GM12878 (cell line): ENCODE measurements around the gene FHL3. TPM values are rescaled to one million over a fixed set of nuclear protein-coding genes. Genes with fewer than 3 reads are reported as not detected.
A peak's percentile ranks its signal among the peaks of the same experiment; 100 is the strongest.

ENCODE experiments used
- ATF7 ChIP-seq: fragments of 450-650 bp; IDR thresholded peaks from 2 replicates; pipeline ENCODE4 v1.6.1; 2016; ENCODE audit warnings: low read depth, mild to moderate bottlenecking
- BCL11A ChIP-seq: IDR thresholded peaks from 2 replicates; pipeline ENCODE4 v1.6.1; 2011; ENCODE audit warnings: low read depth, low read length
- BHLHE40 ChIP-seq, 2 experiments: fragments of 450-650 bp in 1 of 2; IDR thresholded peaks; 2 replicates each; pipeline ENCODE4 v1.6.1; 2011 to 2017; ENCODE audit warnings: low read depth in 2 of 2, borderline replicate concordance in 1 of 2, improper control_type of control experiment in 1 of 2, low read length in 1 of 2, mild to moderate bottlenecking in 1 of 2
- BMI1 ChIP-seq: fragments of 450-650 bp; IDR thresholded peaks from 2 replicates; pipeline ENCODE4 v1.6.1; 2016; ENCODE audit warnings: mild to moderate bottlenecking, moderate library complexity, borderline replicate concordance
- BRCA1 ChIP-seq: IDR thresholded peaks from 2 replicates; pipeline ENCODE4 v1.6.1; 2011; ENCODE audit warnings: low read depth, low read length, improper control_type of control experiment
- CEBPB ChIP-seq, 2 experiments: fragments of 150-350 bp in 1 of 2; IDR thresholded peaks; 2 replicates each; pipeline ENCODE4 v1.6.1; 2012 to 2014; ENCODE audit warnings: low read depth in 2 of 2, low read length in 2 of 2, borderline replicate concordance in 1 of 2, inconsistent platforms in 1 of 2
- EP300 ChIP-seq, 2 experiments: fragments of 150-350 bp in 1 of 2; IDR thresholded peaks; 2 replicates each; pipeline ENCODE4 v1.6.1; 2011 to 2012; ENCODE audit warnings: low read depth in 2 of 2, low read length in 2 of 2, borderline replicate concordance in 1 of 2, improper control_type of control experiment in 1 of 2, inconsistent platforms in 1 of 2; ENCODE audit not compliant: control insufficient read depth in 1 of 2
- FOXK2 ChIP-seq: fragments of 450-650 bp; IDR thresholded peaks from 2 replicates; pipeline ENCODE4 v1.6.1; 2017; ENCODE audit warnings: mild to moderate bottlenecking, moderate library complexity
- HDGF ChIP-seq: fragments of 450-650 bp; IDR thresholded peaks from 2 replicates; pipeline ENCODE4 v1.6.1; 2016; ENCODE audit warnings: antibody characterized with exemption
- IRF4 ChIP-seq: IDR thresholded peaks from 2 replicates; pipeline ENCODE4 v1.6.1; 2011; ENCODE audit warnings: low read depth, low read length
- LARP7 ChIP-seq: fragments of 450-650 bp; IDR thresholded peaks from 2 replicates; pipeline ENCODE4 v1.6.1; 2017; ENCODE audit warnings: mild to moderate bottlenecking
- MEF2B ChIP-seq: fragments of 450-650 bp; IDR thresholded peaks from 2 replicates; pipeline ENCODE4 v1.6.1; 2018; ENCODE audit warnings: mild to moderate bottlenecking, moderate library complexity; ENCODE audit not compliant: partially characterized antibody, poor library complexity, severe bottlenecking
- MTA2 ChIP-seq: fragments of 450-650 bp; IDR thresholded peaks from 2 replicates; pipeline ENCODE4 v1.6.1; 2016; ENCODE audit warnings: low read depth, mild to moderate bottlenecking, moderate library complexity
- NFYB ChIP-seq: IDR thresholded peaks from 2 replicates; pipeline ENCODE4 v1.6.1; 2011; ENCODE audit warnings: low read depth, mild to moderate bottlenecking, low read length, improper control_type of control experiment, moderate library complexity; ENCODE audit not compliant: insufficient read depth
- RAD51 ChIP-seq: fragments of 450-650 bp; IDR thresholded peaks from 2 replicates; pipeline ENCODE4 v1.6.1; 2016; ENCODE audit warnings: moderate library complexity, mild to moderate bottlenecking, inconsistent platforms
- RB1 ChIP-seq: fragments of 450-650 bp; formaldehyde crosslinking; IDR thresholded peaks from 2 replicates; pipeline ENCODE4 v1.6.1; 2017; ENCODE audit warnings: mild to moderate bottlenecking, borderline replicate concordance
- SMAD5 ChIP-seq: IDR thresholded peaks from 2 replicates; pipeline ENCODE4 v1.6.1; 2016; ENCODE audit warnings: antibody characterized with exemption, low read depth
- SPI1 ChIP-seq: IDR thresholded peaks from 2 replicates; pipeline ENCODE4 v1.6.1; 2011; ENCODE audit warnings: low read depth, mild to moderate bottlenecking, low read length, moderate library complexity, borderline replicate concordance; ENCODE audit not compliant: insufficient read depth
- TCF3 ChIP-seq: IDR thresholded peaks from 2 replicates; pipeline ENCODE4 v1.6.1; 2012; ENCODE audit warnings: low read depth, mild to moderate bottlenecking, low read length, borderline replicate concordance; ENCODE audit not compliant: insufficient read depth
- YY1 ChIP-seq: IDR thresholded peaks from 2 replicates; pipeline ENCODE4 v1.6.1; 2011; ENCODE audit warnings: low read depth, mild to moderate bottlenecking, low read length
- ZNF274 ChIP-seq: IDR thresholded peaks from one replicate; pipeline ENCODE4 v1.8.0; 2011; ENCODE audit not compliant: insufficient read length, insufficient read depth
- polyA plus RNA-seq, 11 experiments: library from polyadenylated mRNA; depleted of rRNA in 4 of 11; unstranded in 6 of 11; stranded (reverse) in 5 of 11; fragments of >200 nt; fragmentation: Nextera tagmentation in 4 of 11; fragmentation: Illumina TruSeq in 1 of 11; extraction: Ambion mirVana in 4 of 11; extraction: Trizol in 1 of 11; gene quantifications; 1 replicate in 1 of 11; 2 replicates in 10 of 11; pipeline versions ENCODE4 v1.2.1 to v1.2.3, GENCODE V29; 2011 to 2016; ENCODE audit warnings: inconsistent platforms in 2 of 11, missing spikeins in 2 of 11, low read depth in 1 of 11
- total RNA-seq, 4 experiments: library from RNA; depleted of rRNA in 3 of 4; stranded (reverse); fragments of >200 nt in 3 of 4; fragmentation: Illumina TruSeq in 1 of 4; extraction: Trizol in 1 of 4; gene quantifications; 2 replicates each; pipeline versions ENCODE4 v1.2.1 to v1.2.3, GENCODE V29; 2013 to 2021
- TF ChIP-seq, protein P1 (sequence below): fragments of 450-650 bp; formaldehyde crosslinking; IDR thresholded peaks from 2 replicates; pipeline ENCODE4 v1.4.0; 2020; ENCODE audit warnings: mild to moderate bottlenecking, moderate library complexity
- TF ChIP-seq, protein P2 (sequence below): fragments of 450-650 bp; IDR thresholded peaks from 2 replicates; pipeline ENCODE4 v1.6.1; 2017; ENCODE audit warnings: antibody characterized with exemption, mild to moderate bottlenecking, moderate library complexity

The FHL3 gene
- total and polyA plus RNA-seq, 10 of the 15 experiments (the other 5 are each of a cell fraction or from before 2014, with no cell fraction given): 0.26 to 13.9 (median 7.9) TPM

DNA sequence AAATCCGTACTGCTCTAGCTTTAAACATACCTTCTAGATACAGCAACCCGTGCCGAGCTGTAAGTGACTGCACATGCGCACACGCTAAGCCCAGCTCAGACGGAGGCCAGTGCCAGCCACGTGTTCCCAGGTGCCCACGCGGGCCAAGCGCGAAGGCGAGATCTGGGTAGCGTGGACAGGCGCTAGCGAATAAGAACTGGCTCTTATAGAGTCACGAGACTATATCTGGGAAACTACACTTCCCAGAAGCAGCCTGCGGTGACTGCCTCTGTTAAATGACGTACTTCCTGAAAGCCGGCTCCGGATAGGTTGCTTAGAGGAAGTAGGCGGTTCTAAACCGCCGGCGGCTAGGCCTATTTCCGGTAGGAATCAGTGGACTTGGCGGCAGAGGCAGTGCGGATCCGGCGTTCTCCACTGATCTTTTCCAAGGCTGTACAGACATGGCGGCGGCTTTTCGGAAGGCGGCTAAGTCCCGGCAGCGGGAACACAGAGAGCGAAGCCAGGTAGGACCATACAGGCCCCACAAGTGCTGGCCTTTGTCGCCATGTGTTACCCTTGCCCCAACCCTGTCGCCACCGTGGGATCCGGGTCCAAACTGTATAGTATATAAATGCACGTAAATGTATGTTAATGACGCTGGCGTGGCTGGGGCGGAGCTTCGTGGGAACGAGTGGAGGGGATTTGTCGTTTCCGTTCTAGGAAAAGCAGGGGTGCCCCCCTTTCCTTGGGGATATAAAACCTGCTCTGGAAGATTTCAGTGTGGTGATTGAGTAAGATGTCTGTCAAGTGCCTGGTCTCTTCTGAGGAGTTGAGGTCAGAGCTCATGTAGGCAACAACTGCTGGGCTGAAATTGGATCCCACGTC, 7.3 kb upstream of the FHL3 start, which contains the start of gene UTP11 (continued):
- TF ChIP-seq, protein P1, sequence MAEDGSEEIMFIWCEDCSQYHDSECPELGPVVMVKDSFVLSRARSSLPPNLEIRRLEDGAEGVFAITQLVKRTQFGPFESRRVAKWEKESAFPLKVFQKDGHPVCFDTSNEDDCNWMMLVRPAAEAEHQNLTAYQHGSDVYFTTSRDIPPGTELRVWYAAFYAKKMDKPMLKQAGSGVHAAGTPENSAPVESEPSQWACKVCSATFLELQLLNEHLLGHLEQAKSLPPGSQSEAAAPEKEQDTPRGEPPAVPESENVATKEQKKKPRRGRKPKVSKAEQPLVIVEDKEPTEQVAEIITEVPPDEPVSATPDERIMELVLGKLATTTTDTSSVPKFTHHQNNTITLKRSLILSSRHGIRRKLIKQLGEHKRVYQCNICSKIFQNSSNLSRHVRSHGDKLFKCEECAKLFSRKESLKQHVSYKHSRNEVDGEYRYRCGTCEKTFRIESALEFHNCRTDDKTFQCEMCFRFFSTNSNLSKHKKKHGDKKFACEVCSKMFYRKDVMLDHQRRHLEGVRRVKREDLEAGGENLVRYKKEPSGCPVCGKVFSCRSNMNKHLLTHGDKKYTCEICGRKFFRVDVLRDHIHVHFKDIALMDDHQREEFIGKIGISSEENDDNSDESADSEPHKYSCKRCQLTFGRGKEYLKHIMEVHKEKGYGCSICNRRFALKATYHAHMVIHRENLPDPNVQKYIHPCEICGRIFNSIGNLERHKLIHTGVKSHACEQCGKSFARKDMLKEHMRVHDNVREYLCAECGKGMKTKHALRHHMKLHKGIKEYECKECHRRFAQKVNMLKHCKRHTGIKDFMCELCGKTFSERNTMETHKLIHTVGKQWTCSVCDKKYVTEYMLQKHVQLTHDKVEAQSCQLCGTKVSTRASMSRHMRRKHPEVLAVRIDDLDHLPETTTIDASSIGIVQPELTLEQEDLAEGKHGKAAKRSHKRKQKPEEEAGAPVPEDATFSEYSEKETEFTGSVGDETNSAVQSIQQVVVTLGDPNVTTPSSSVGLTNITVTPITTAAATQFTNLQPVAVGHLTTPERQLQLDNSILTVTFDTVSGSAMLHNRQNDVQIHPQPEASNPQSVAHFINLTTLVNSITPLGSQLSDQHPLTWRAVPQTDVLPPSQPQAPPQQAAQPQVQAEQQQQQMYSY: no peak
- TF ChIP-seq RAD51: peak; percentile 95
- TF ChIP-seq TCF3: no peak
- TF ChIP-seq BCL11A: no peak
- no peak for TF ChIP-seq IRF4
- no peak for TF ChIP-seq HDGF
- TF ChIP-seq SMAD5: peak; percentile 93
- no peak for TF ChIP-seq FOXK2
- TF ChIP-seq EP300 (IDR thresholded peaks at IDR 0.05; ENCODE audit: borderline replicate concordance in 1 of 2, control insufficient read depth in 1 of 2, low read depth in 2 of 2, low read length in 2 of 2): no peak
- no peak for TF ChIP-seq ZNF274
- TF ChIP-seq YY1: peak; percentile 90
- peak; percentile 81 for TF ChIP-seq NFYB
- peak; percentile 55 for TF ChIP-seq MEF2B
- TF ChIP-seq LARP7: peak; percentile 14
- TF ChIP-seq BRCA1: no peak
- peak; percentile 97 for TF ChIP-seq BHLHE40 (IDR thresholded peaks at IDR 0.05; ENCODE audit: borderline replicate concordance in 1 of 2, low read depth in 2 of 2, low read length in 1 of 2)
- no peak for TF ChIP-seq BMI1
- peak; percentile 91 for TF ChIP-seq ATF7
- TF ChIP-seq SPI1: 0 out of 2 replicates have a peak, but pooled peaks have one; percentile 4
- no peak for TF ChIP-seq RB1
- TF ChIP-seq, protein P2, sequence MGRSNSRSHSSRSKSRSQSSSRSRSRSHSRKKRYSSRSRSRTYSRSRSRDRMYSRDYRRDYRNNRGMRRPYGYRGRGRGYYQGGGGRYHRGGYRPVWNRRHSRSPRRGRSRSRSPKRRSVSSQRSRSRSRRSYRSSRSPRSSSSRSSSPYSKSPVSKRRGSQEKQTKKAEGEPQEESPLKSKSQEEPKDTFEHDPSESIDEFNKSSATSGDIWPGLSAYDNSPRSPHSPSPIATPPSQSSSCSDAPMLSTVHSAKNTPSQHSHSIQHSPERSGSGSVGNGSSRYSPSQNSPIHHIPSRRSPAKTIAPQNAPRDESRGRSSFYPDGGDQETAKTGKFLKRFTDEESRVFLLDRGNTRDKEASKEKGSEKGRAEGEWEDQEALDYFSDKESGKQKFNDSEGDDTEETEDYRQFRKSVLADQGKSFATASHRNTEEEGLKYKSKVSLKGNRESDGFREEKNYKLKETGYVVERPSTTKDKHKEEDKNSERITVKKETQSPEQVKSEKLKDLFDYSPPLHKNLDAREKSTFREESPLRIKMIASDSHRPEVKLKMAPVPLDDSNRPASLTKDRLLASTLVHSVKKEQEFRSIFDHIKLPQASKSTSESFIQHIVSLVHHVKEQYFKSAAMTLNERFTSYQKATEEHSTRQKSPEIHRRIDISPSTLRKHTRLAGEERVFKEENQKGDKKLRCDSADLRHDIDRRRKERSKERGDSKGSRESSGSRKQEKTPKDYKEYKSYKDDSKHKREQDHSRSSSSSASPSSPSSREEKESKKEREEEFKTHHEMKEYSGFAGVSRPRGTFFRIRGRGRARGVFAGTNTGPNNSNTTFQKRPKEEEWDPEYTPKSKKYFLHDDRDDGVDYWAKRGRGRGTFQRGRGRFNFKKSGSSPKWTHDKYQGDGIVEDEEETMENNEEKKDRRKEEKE: no peak
- no peak for TF ChIP-seq MTA2
- no peak for TF ChIP-seq CEBPB (IDR thresholded peaks at IDR 0.05; ENCODE audit: borderline replicate concordance in 1 of 2, low read depth in 2 of 2, low read length in 2 of 2)
